HepG2 (cell line): ENCODE data around the gene BACH2. TPM values are rescaled to one million over a fixed set of nuclear protein-coding genes. Genes with fewer than 3 reads are reported as not detected.

Source experiments
- ATAC-seq: fragments of 200-7000 bp; cut with Tn5 transposase; 3 replicates; pipeline ENCODE4 v1.9.1; 2020; ENCODE audit warnings: mild to moderate bottlenecking, moderate library complexity
- BruUV-seq: library from RNA; stranded (reverse); fragments of 400-500 nt; replicated peaks from 2 replicates; lab custom pipeline; 2021; lab: Mats Ljungman, UMichigan
- CTCF ChIA-PET: fragments of 300-600 bp; formaldehyde crosslinking; extraction: SDS; loops from one replicate; lab custom pipeline; 2021; ENCODE audit warnings: low total read pairs, inconsistent platforms, low intra/inter-chr PET ratio; lab: Yijun Ruan, JAX
- POLR2A ChIA-PET: fragments of 350-600 bp; sonication (Branson Sonifier 250); formaldehyde crosslinking; loops from one replicate; lab custom pipeline; 2020; ENCODE audit warnings: antibody characterized with exemption, inconsistent platforms; lab: Yijun Ruan, JAX
- DNase-seq: peaks from one replicate; pipeline ENCODE4 v3.0.0-alpha.2; 2015; ENCODE audit warnings: low spot score
- FAIRE-seq: peaks from 3 replicates; lab custom pipeline; 2011; peaks lifted over from hg19 to GRCh38; lab: Jason Lieb, UNC
- H2AFZ ChIP-seq: one replicate; pipeline ENCODE4 v1.6.1; 2011; ENCODE audit warnings: low read length, inconsistent platforms
- H3K27ac ChIP-seq: fragments of 300-600 bp; 3 replicates; pipeline ENCODE4 v1.8.0; 2011; ENCODE audit warnings: mixed run types, mild to moderate bottlenecking, mixed read lengths, low read length, inconsistent platforms; ENCODE audit not compliant: insufficient read depth; ENCODE audit errors: extremely low read length
- H3K27me3 ChIP-seq, 2 experiments: fragments of 200-600 bp in 1 of 2; 2 replicates in 1 of 2; 3 replicates in 1 of 2; pipeline versions ENCODE4 v1.6.0 to v1.8.0; 2011; ENCODE audit warnings: low read length in 2 of 2, mild to moderate bottlenecking in 2 of 2, moderate library complexity in 2 of 2, inconsistent platforms in 1 of 2; ENCODE audit not compliant: insufficient read depth in 2 of 2, control insufficient read depth in 1 of 2
- H3K36me3 ChIP-seq, 2 experiments: fragments of 200-600 bp in 1 of 2; replicated peaks in 1 of 2; 2 replicates in 1 of 2; 3 replicates in 1 of 2; pipeline versions ENCODE4 v1.5.1 to v1.8.0; 2011; ENCODE audit warnings: low read length in 2 of 2, inconsistent platforms in 1 of 2; ENCODE audit not compliant: insufficient read depth in 2 of 2, control insufficient read depth in 1 of 2
- H3K4me1 ChIP-seq: 2 replicates; pipeline ENCODE4 v1.5.1; 2012; ENCODE audit warnings: low read length, inconsistent platforms; ENCODE audit not compliant: insufficient read depth
- H3K4me2 ChIP-seq: 2 replicates; pipeline ENCODE4 v1.6.0; 2011; ENCODE audit warnings: low read depth, low read length, inconsistent platforms
- H3K4me3 ChIP-seq, 3 experiments: fragments of 200-600 bp in 1 of 3; sonication (generic), shearing (Covaris generic) in 1 of 3; replicated peaks in 1 of 3; 2 replicates each; pipeline ENCODE4 v1.5.1; 2011 to 2016; ENCODE audit warnings: low read length in 3 of 3, inconsistent platforms in 2 of 3, low read depth in 2 of 3, mild to moderate bottlenecking in 2 of 3, control low read depth in 1 of 3, mixed read lengths in 1 of 3; ENCODE audit not compliant: insufficient read depth in 1 of 3
- H3K79me2 ChIP-seq: one replicate; pipeline ENCODE4 v1.6.1; 2011; ENCODE audit warnings: low read length, inconsistent platforms; ENCODE audit not compliant: insufficient read depth
- H3K9ac ChIP-seq: 2 replicates; pipeline ENCODE4 v1.6.0; 2011; ENCODE audit warnings: mild to moderate bottlenecking, low read depth, low read length, inconsistent platforms; ENCODE audit not compliant: insufficient read depth
- H3K9me3 ChIP-seq: 2 replicates; pipeline ENCODE4 v1.5.1; 2012; ENCODE audit warnings: mild to moderate bottlenecking, low read length
- H4K20me1 ChIP-seq: 2 replicates; pipeline ENCODE4 v1.6.0; 2011; ENCODE audit warnings: inconsistent platforms, mild to moderate bottlenecking, low read length, moderate library complexity; ENCODE audit not compliant: insufficient read depth
- MLXIP ChIP-seq: sonication (generic); formaldehyde crosslinking; IDR thresholded peaks from 2 replicates; pipeline ENCODE4 v1.9.0; 2021; ENCODE audit warnings: missing genetic modification reagents, borderline replicate concordance
- NR1H2 ChIP-seq: sonication (generic); formaldehyde crosslinking; IDR thresholded peaks from 2 replicates; pipeline ENCODE4 v1.8.1; 2022; ENCODE audit warnings: low read depth, missing genetic modification reagents, borderline replicate concordance
- PRMT3 ChIP-seq: sonication (generic); formaldehyde crosslinking; IDR thresholded peaks from 2 replicates; pipeline ENCODE4 v1.8.1; 2022; ENCODE audit warnings: low read depth, mild to moderate bottlenecking, moderate library complexity, missing genetic modification reagents, borderline replicate concordance
- ZBTB44 ChIP-seq: sonication (generic); formaldehyde crosslinking; IDR thresholded peaks from 2 replicates; pipeline ENCODE4 v1.4.0; 2020; ENCODE audit warnings: missing genetic modification reagents
- ZNF558 ChIP-seq: sonication (generic); formaldehyde crosslinking; IDR thresholded peaks from 2 replicates; pipeline ENCODE4 v1.9.0; 2022; ENCODE audit warnings: mild to moderate bottlenecking, missing genetic modification reagents, borderline replicate concordance
- ZNF678 ChIP-seq: sonication (generic); formaldehyde crosslinking; IDR thresholded peaks from 2 replicates; pipeline ENCODE4 v1.4.0; 2020; ENCODE audit warnings: mild to moderate bottlenecking, missing genetic modification reagents
- ZNF879 ChIP-seq: sonication (generic); formaldehyde crosslinking; IDR thresholded peaks from 2 replicates; pipeline ENCODE4 v1.8.1; 2023; ENCODE audit warnings: missing genetic modification reagents
- ZSCAN29 ChIP-seq: sonication (generic); formaldehyde crosslinking; conservative IDR thresholded peaks from 2 replicates; pipeline ENCODE4 v1.4.0; 2020; ENCODE audit warnings: mild to moderate bottlenecking, missing genetic modification reagents
- ZXDC ChIP-seq: sonication (generic); formaldehyde crosslinking; IDR thresholded peaks from 2 replicates; pipeline ENCODE4 v1.5.0; 2020; ENCODE audit warnings: mild to moderate bottlenecking, missing genetic modification reagents
- WGBS: methylation state at CpG from one replicate; pipeline ENCODE4 v1.1.6; 2017; ENCODE audit warnings: low lambda C conversion rate; 5-methylcytosine and 5-hydroxymethylcytosine counted together
- in situ Hi-C: cut with HindIII; loops from 2 replicates; pipeline ENCODE4 v1.10.0; 2017; ENCODE audit warnings: low pct_unique_long_range_greater_than_20kb; ENCODE audit not compliant: extremely low pct_ligation_motif_present
- intact Hi-C: fragments of 100-400 bp; cut with micrococcal nuclease; formaldehyde crosslinking; loops from one replicate; pipeline ENCODE4 v1.10.0; 2022; ENCODE audit not compliant: unreplicated experiment
- polyA plus RNA-seq, 8 experiments: library from polyadenylated mRNA; depleted of rRNA in 3 of 8; stranded (reverse) in 7 of 8; unstranded in 1 of 8; fragments of >200 nt; fragmentation: Illumina TruSeq in 4 of 8; extraction: Trizol in 4 of 8; gene quantifications; 2 replicates each; pipeline versions ENCODE4 v1.2.1 to v1.2.3, GENCODE V29; 2011 to 2016; ENCODE audit warnings: low read depth in 4 of 8, missing spikeins in 1 of 8, mixed read lengths in 1 of 8; ENCODE audit not compliant: insufficient read depth in 1 of 8
- total RNA-seq, 5 experiments: library from RNA; depleted of rRNA; stranded (reverse); fragments of >200 nt; fragmentation: Illumina TruSeq; extraction: Trizol; gene quantifications; 2 replicates each; pipeline ENCODE4 v1.2.3, GENCODE V29; 2016; ENCODE audit warnings: low read depth in 1 of 5

Gene BACH2
- total and polyA plus RNA-seq, 2 of the 13 experiments (the other 11 are each of a cell fraction or from before 2014, with no cell fraction given) = 0.01 TPM; not detected in 1

GRCh38 chr6:90072501-90072900 lies 224.1 kb downstream of the BACH2 start:
- ChIA-PET CTCF (no interaction called here), POLR2A (no interaction called here)
- intact Hi-C loops (no loop called here), in situ Hi-C loops (no loop called here)
- DNase-seq (no peak), ATAC-seq (no peak), FAIRE-seq (no peak)
- Histone ChIP-seq H2AFZ (no peak overlapping the region), H3K4me1 (no peaks in the 10 kb centered on the region), H3K9me3 (no peaks in the 10 kb centered on the region), H3K4me2 (no peak overlapping the region), H3K79me2 (no peaks in the 10 kb centered on the region), H4K20me1 (no peaks in the 10 kb centered on the region), H3K4me3 (no peak overlapping the region), H3K9ac (no peak overlapping the region), H3K27ac (no peak overlapping the region), H3K27me3 (peaks cover 0 to 32% of the 10 kb centered on the region in 2 experiments; a peak in 2 of 5 replicates), H3K36me3 (no peaks in the 10 kb centered on the region)
- WGBS = 0% methylated on average over 3 of the region's 3 CpGs
- TF ChIP-seq ZNF558 (CRISPR knock-in tag) (no peak), ZSCAN29 (no peak), PRMT3 (CRISPR knock-in tag) (no peak), ZBTB44 (no peak), NR1H2 (CRISPR knock-in tag) (no peak), ZNF678 (CRISPR knock-in tag) (no peak), ZNF879 (CRISPR knock-in tag) (no peak), MLXIP (CRISPR knock-in tag) (no peak), ZXDC (no peak)
- BruUV-seq = no TSS peak
